ENCODE results near the gene KBTBD13. TPM values are rescaled to one million over a fixed set of nuclear protein-coding genes. Genes with fewer than 3 reads are reported as not detected.

KBTBD13 gene
- total RNA-seq, 1 experiment from 2014 or later = not detected

DNA sequence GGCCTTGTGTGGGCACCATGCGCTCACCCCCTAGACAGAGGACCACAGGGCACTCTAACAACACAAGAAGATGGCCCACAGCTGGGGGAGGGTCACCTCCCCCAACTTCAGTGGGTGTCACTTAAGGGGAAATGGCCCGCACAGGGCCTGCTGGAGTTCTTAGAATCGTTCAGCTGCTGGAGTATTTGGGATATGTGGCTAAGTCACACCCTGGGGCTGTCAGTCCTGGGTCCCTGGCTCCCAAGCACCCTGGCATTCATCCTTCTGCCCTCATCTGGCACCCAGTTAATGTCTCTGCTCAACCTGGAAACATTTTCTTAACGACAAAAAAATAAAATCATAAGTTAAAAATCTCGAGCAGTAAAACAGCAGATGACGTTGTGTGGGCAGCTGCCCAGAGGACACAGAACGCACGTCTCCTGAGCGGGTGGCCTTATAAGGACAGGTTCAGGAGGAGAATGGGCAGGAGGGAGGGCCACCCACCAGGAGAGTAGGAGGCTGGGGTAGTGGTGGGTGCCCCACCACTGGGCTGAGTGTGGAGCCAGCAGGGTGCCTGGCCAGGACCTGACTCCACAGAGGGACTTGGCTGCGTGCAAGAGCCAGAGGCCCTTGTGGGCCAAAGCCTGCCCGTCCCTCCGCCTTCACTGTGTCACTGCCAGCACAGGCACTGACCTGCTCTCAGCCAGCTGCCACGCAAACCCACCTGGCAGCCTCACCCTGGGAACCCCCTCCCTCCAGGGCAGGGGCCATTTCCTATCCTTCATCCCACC, 11.5 kb downstream of the KBTBD13 start:
- Histone ChIP-seq H3K9ac (ENCODE audit: low read length) (no peak overlapping the region), H2AFZ (ENCODE audit: low read length) (no peak overlapping the region), H3K79me2 (ENCODE audit: low read length) (no peaks in the 10 kb centered on the region), H3K27me3 (ENCODE audit: low read length) (no peaks in the 10 kb centered on the region), H3K4me2 (ENCODE audit: low read length) (no peak overlapping the region), H3K36me3 (ENCODE audit: low read depth, low read length) (no peaks in the 10 kb centered on the region), H4K20me1 (ENCODE audit: low read length) (no peaks in the 10 kb centered on the region), H3K4me1 (ENCODE audit: insufficient read depth, low read length) (no peaks in the 10 kb centered on the region), H3F3A (ENCODE audit: low read length, unreplicated experiment) (no peaks in the 10 kb centered on the region), H3K9me2 (replicated peaks; ENCODE audit: low read length) (no peaks in the 10 kb centered on the region), H3K9me3 (ENCODE audit: low read length) (no peaks in the 10 kb centered on the region), H3K27ac (ENCODE audit: low read length) (no peak overlapping the region), H3K4me3 (ENCODE audit: low read length) (no peak overlapping the region)
- ATAC-seq (no peak), DNase-seq (no peak)
- CTCF ChIA-PET = no interaction called here
- BruUV-seq (replicated peaks) = no TSS peak
- intact Hi-C loops (cut with micrococcal nuclease) = loop anchor here (2.0 kb wide), 1 partner anchor 33 kb away; no protein-coding TSS in a partner anchor
- POLR2A ChIA-PET (ENCODE audit: unreplicated experiment) = no interaction called here
- no peak for TF ChIP-seq EZH2phosphoT487 (IDR thresholded peaks at IDR 0.05; ENCODE audit: borderline replicate concordance, low read length)
- no peak for TF ChIP-seq CTCF (conservative IDR thresholded peaks at IDR 0.05; ENCODE audit: low read depth, low read length)
- TF ChIP-seq EZH2 (IDR thresholded peaks at IDR 0.05; ENCODE audit: low read length, unreplicated experiment) = no peak

- H3K79me2 ChIP-seq (ENCODE audit: low read length) = no peaks in the 10 kb centered on the region
- intact Hi-C loops (cut with micrococcal nuclease) = no loop called here
- ChIA-PET CTCF (no interaction called here), POLR2A (ENCODE audit: unreplicated experiment) (no interaction called here)
- no peaks in the 10 kb centered on the region for H3K9me2 ChIP-seq (replicated peaks; ENCODE audit: low read length)
- H3K9ac ChIP-seq (ENCODE audit: low read length) = no peak overlapping the region
- DNase-seq (no peak), ATAC-seq (no peak)
- H3K27ac ChIP-seq (ENCODE audit: low read length) = no peak overlapping the region
- H3K4me2 ChIP-seq (ENCODE audit: low read length) = no peak overlapping the region
- no peaks in the 10 kb centered on the region for H3F3A ChIP-seq (ENCODE audit: low read length, unreplicated experiment)
- no peaks in the 10 kb centered on the region for H3K9me3 ChIP-seq (ENCODE audit: low read length)
- no peaks in the 10 kb centered on the region for H3K27me3 ChIP-seq (ENCODE audit: low read length)
- H3K36me3 ChIP-seq (ENCODE audit: low read depth, low read length) = no peaks in the 10 kb centered on the region
- TF ChIP-seq EZH2 (IDR thresholded peaks at IDR 0.05; ENCODE audit: low read length, unreplicated experiment) (no peak), CTCF (conservative IDR thresholded peaks at IDR 0.05; ENCODE audit: low read depth, low read length) (no peak), EZH2phosphoT487 (IDR thresholded peaks at IDR 0.05; ENCODE audit: borderline replicate concordance, low read length) (no peak)
- no peak overlapping the region for H2AFZ ChIP-seq (ENCODE audit: low read length)
- BruUV-seq (replicated peaks) = no TSS peak
- H3K4me3 ChIP-seq (ENCODE audit: low read length) = no peak overlapping the region
- no peaks in the 10 kb centered on the region for H3K4me1 ChIP-seq (ENCODE audit: insufficient read depth, low read length)
- H4K20me1 ChIP-seq (ENCODE audit: low read length) = no peaks in the 10 kb centered on the region
Observed at GRCh38 chr15:65088643-65089021, 12.1 kb downstream of the KBTBD13 start.

DNA sequence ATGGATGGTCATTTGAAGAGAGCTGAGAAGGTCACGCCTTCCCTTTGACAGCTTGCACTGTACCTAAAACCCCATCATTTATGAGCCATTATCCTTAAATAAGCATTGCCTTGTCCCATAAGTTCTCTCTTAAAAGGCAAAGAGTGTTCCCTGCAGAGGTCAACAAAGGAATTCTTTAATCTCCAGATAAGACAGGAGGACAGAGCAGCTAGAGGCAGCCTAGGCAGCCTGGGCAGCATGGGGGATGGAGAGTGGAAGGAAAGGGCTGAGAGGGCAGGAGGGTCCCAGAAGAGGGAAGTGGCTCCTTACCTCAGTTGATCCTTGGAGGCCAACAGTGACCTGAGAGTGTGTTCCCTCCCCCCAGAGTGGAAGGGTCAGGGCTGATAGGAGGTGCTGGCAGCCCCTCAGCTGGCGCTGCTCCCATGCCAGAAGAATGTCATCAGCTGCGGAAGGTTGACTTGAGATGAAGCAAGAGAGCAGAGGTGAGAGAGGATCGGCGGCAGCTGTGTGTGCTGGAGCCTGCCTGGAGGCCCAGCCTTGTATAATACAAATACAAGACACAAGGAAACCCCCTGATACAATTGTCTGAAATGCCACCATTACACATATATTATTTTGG, 12.8 kb downstream of the KBTBD13 start:
- Histone ChIP-seq H3K4me2 (ENCODE audit: low read length) (no peak overlapping the region), H3K79me2 (ENCODE audit: low read length) (no peaks in the 10 kb centered on the region), H3K4me3 (ENCODE audit: low read length) (no peak overlapping the region), H3K27ac (ENCODE audit: low read length) (no peak overlapping the region), H3K36me3 (ENCODE audit: low read depth, low read length) (no peaks in the 10 kb centered on the region), H3K4me1 (ENCODE audit: insufficient read depth, low read length) (no peaks in the 10 kb centered on the region), H3K9me3 (ENCODE audit: low read length) (no peaks in the 10 kb centered on the region), H2AFZ (ENCODE audit: low read length) (no peak overlapping the region), H4K20me1 (ENCODE audit: low read length) (no peaks in the 10 kb centered on the region), H3K27me3 (ENCODE audit: low read length) (no peaks in the 10 kb centered on the region), H3K9me2 (replicated peaks; ENCODE audit: low read length) (no peaks in the 10 kb centered on the region), H3K9ac (ENCODE audit: low read length) (no peak overlapping the region), H3F3A (ENCODE audit: low read length, unreplicated experiment) (no peaks in the 10 kb centered on the region)
- ChIA-PET CTCF (no interaction called here), POLR2A (ENCODE audit: unreplicated experiment) (no interaction called here)
- TF ChIP-seq CTCF (conservative IDR thresholded peaks at IDR 0.05; ENCODE audit: low read depth, low read length) (no peak), EZH2 (IDR thresholded peaks at IDR 0.05; ENCODE audit: low read length, unreplicated experiment) (no peak), EZH2phosphoT487 (IDR thresholded peaks at IDR 0.05; ENCODE audit: borderline replicate concordance, low read length) (no peak)
- intact Hi-C loops (cut with micrococcal nuclease) = no loop called here
- DNase-seq = no peak
- BruUV-seq (replicated peaks) = no TSS peak
- ATAC-seq = no peak
